GM18867 (cell line): ENCODE measurements around the gene RCAN3.
"Not testable (repeated sequence)": the region's sequence is repeated elsewhere in the genome, so short reads cannot be mapped to it uniquely, and the experiment has no call there.

Experiments
- ATAC-seq: cut with Tn5 transposase; IDR thresholded peaks from one replicate; pipeline ENCODE4 v1.9.1; 2021; ENCODE audit warnings: mild to moderate bottlenecking, moderate library complexity; ENCODE audit not compliant: unreplicated experiment

Gene RCAN3

DNA sequence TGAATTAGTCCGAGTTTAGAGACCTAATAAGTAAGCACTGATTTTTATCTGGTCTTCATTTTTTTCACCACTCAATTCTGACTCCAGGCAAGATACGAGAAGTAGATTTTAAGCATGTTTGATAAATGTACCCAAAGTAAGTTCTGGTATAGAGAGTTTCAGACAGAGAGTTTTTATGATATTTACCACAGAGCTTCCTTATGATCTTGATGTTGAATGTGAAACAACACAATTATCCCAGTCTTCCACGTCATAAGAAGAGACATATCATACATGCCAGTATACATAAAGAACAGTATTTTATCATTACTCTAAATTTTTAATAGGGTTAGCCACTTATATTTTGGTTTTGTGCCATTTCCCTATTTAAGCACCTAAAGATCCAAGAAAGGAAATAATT, 45.4 kb downstream of the RCAN3 start:
- no peak for ATAC-seq

DNA sequence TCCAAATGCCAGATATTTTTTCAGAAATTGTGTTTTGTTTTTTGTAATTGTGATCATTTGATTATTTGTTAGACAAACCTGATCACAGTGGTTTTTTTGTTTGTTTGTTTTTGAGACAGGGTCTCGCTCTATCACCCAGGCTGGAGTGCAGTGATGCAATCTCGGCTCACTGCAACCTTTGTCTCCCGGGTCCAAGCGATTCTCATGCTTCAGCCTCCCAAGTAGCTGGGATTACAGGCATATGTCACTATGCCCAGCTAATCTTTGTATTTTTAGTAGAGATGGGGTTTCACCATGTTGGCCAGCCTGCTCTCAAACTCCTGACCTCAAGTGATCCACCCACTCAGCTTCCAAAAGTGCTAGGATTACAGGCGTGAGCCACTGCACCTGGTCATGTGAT, 46.6 kb downstream of the RCAN3 start:
- ATAC-seq, result not testable (repeated sequence)

DNA sequence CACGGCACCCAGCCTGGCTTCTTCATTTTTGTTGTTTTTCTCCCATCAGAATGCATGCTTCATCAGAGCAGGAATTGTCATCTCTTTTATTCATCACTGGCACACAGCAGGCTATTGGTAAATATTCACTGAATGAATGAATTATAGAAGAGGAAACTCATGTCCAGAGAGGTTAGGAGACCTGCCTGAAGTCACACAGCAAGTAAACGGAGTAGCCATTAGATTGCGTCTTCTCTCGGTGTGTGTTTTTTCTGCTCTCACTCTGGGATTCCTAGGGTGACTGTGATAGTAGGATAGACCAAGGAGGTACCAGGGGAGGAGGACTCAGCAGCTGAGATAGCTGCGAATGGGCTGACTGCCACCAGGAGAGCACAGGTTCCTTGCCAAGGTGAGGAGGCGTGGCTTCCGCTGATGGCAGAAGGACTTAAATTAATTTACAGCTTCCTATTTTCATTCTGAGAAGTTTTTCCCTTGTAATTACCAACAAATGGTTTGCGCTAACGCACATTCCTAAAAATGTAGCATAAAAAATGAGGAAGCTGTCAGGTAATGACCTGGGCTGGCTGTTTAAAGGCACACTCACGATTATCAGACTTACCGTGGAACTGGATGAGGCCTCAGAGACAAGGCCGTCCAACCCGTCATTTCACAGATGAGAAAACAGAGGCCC, 48.8 kb downstream of the RCAN3 start:
- no peak for ATAC-seq

GRCh38 chr1:24551960-24552571, 49.4 kb downstream of the RCAN3 start:
- ATAC-seq, result no peak

DNA sequence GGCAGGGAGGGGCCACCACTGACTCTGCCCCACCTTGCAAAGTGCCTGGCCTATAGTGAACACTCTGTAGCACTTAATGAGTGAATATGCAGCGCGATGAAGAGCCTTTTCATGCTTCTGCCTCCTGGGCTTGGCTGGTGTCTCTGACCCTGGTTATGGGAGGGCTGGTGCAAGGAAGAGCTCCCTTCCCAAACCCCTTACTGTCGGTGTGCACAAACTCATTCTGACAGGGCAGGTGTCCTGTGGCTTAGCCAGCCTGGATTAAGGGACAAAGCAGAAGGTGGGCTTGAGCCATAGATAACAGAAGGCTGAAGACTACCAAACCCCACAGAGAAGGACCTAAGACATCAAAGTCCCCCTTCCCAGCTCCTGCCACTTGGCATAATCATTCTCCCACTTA, 51.3 kb downstream of the RCAN3 start:
- no peak for ATAC-seq

- ATAC-seq, result no peak
Measured at GRCh38 chr1:24554714-24555113, 52.1 kb downstream of the RCAN3 start.

DNA sequence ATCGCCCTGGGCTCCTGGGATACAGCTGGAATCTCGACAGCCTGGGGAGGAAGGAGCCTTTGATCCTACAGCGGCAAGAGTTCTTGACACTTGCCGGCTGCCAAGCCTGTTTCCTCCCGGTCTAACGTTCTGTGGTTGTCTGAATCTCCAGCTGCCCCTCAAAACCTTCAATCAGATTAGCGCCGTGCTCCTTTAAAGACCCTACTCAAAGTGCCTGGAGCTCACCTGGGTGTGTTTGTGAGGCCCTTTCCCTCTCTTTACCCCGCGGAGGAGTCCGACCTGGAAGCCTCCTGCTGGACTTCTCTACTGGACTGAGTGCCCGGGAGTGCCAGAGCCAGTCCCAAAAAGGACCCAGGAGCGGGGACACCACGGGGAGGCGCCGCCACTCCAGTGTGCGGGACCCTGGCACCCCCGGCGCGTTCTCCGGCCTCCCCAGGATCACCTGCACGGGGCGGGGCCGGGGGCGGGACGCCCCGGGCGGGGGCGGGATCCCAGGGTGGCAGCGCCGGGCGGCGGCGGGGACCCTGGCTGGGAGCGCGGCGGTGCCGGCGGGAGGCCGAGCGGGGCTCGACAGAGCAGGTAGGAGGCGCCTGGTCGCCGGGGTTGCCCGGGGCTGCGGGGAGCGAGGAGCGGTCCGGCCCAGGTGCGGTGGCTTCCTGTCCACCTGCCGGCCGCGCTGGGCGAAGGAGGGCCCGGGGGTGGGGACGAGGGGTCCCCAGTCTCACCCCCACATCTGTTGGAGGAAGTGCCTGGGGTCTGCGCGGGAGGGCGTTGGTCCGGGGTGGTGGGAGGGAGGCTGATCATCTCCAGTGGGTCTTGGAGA, 53.2 kb downstream of the RCAN3 start, which contains the start of gene NCMAP:
NCMAP (plus strand) TSS at position 497 of the 823 bp plus-strand sequence. CDS start 39,344 bp downstream, outside the sequence.
- ATAC-seq, result no peak

- ATAC-seq, result no peak
Measured at GRCh38 chr1:24556414-24556795, 53.8 kb downstream of the RCAN3 start.

- ATAC-seq, result no peak
Measured at GRCh38 chr1:24557220-24557619, 54.6 kb downstream of the RCAN3 start.

DNA sequence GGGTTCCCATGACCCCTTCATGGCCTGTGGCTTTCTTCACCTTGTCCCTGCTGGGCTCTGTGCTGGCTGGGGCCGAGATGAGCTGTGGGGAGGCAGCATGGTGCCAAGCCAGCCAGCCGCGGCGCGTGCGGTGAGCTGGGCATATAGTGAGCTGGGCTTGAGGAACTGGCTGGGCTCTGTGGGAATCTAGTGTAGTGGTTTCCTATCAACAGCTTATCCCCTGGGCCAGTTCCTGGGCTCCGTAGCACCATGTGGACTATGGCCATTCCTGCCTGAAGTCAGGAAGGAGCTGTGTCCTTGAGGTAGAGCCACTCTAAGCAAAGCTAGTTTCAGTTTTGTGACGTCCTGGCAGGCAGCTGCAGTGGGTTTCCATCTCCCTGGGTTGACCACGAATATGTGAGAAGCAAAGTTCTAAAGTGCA, 55.1 kb downstream of the RCAN3 start:
- no peak for ATAC-seq

- ATAC-seq, result no peak
Measured at GRCh38 chr1:24558455-24558854, 55.8 kb downstream of the RCAN3 start.

DNA sequence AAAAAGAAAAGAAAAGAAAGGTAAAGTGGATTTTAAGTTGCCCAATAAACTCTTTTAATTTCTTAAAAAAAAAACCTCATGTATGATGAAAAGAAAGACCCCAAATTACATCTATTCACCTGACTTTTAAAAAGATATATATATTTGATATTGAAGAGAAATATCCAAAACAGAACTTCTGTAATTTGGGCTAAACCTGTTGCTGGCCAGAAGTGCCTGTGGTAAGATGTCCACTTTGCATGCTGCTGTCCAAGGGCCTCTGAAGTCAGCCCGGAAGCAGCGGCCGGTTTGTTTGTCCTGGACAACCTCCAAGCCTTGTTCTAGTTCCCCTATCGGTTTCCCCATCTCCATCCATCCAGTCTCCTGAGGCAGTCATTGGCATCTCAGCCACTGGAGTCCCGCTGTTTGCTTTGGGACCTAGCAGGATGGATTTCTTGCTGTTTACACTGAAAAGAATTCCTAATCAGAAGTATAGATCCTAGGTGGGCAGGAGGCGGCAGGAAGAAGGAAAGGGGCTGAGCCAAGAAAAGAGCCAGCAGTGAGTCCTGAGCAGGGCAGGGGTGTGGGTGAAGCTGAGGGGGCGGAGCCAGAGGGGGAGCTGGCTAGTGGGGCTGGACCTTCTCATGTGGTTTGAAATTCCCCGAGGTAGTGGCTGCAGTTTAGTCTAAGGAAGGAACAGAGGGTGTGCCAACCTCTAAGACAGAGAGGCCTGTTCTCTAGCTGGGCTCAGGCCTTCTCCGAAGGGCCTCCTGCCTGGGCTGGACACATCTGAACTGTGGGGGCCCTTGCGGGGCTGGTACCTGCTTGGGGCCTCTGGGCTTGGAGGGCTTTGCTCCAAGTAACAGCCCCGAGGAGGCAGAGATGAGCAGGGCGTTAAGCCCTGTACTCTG, 56.5 kb downstream of the RCAN3 start:
- no peak for ATAC-seq

GRCh38 chr1:24560361-24560760, 57.7 kb downstream of the RCAN3 start:
- ATAC-seq, result no peak

DNA sequence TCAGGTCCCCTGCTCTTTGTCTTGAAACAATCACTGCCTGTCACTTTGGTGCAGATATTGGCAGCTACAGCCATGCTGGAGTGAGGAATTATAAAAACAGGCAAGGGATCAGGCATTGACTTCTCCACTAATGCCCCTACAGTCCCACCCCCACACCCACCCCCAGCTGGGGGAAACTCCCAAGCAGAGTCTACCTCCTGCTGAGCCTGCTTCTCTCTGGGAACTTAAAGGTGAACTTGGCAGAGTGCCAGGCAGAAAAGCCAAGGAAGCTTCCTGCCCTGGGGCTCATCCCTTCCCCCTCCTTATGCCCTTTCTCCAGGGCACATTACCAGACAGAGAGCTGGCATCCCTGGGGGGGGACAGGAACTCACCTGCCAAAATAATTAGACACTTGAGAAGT, 60.0 kb downstream of the RCAN3 start:
- no peak for ATAC-seq

DNA sequence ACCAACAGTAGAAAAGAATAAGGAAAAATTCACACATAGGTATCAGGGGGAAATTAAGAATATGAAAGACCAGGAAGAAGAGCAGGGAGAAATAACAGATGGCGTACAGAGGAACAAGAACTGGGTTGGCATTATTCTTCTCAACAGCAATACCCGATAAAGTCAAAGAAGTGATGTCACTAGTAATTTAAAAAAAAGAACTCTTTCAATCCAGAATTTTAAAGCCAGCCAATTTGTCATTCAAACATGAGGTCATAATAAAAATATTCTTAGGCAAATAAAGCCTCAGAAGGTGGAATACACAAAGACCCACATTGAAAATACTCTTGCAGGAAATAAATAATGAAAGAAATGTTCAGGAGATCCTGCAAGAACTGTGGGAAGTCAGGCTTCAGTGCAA, 62.1 kb downstream of the RCAN3 start:
- ATAC-seq, result no peak

- ATAC-seq, result no peak
Measured at GRCh38 chr1:24566236-24566867, 63.7 kb downstream of the RCAN3 start.

DNA sequence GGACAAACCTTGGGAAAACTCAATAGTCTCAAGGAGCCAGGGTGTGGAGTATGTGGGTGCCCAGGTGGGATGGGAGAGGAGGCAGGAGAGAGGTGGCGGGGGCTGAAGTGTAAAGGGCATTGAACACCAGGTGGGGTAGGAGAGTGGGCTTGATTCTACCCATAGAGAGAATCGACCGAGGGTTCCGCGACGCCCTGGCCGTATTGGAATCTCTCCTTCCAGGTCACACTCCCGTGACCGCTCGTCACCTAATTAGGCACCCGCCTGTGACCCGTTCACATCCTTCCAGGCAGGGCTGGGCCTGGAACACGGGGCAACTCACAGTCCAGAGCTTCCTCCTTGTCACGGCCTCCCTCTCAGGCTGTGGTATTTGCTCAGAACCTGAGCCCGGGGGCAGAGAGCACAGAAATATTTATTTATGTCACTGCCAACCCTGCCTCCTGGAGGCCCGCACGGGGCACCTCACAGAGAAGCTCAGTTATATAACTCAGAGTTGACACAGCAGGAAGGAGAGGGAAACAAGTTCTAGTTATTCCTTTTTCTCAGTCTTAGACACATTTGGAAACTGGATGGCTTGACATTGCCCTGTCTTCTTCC, 65.3 kb downstream of the RCAN3 start:
- ATAC-seq, result no peak

DNA sequence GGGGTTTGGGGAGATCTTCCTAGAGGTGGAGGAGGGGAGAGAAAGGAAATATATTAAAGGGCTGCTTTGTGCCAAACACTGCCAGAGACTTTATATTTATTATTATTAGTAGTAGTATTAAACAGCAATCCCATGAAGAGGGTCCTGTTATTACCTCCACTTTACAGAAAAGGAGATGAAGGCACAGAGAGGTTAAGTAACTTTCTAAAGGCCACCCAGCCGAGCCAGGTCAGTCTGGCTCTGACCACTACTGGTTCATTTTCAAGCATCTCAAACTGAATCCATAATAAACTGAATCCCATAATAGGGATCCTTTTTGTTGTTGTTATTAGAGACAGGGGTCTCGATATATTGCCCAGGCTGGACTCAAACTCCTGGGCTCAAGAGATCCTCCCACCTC, 65.8 kb downstream of the RCAN3 start:
- no peak for ATAC-seq

DNA sequence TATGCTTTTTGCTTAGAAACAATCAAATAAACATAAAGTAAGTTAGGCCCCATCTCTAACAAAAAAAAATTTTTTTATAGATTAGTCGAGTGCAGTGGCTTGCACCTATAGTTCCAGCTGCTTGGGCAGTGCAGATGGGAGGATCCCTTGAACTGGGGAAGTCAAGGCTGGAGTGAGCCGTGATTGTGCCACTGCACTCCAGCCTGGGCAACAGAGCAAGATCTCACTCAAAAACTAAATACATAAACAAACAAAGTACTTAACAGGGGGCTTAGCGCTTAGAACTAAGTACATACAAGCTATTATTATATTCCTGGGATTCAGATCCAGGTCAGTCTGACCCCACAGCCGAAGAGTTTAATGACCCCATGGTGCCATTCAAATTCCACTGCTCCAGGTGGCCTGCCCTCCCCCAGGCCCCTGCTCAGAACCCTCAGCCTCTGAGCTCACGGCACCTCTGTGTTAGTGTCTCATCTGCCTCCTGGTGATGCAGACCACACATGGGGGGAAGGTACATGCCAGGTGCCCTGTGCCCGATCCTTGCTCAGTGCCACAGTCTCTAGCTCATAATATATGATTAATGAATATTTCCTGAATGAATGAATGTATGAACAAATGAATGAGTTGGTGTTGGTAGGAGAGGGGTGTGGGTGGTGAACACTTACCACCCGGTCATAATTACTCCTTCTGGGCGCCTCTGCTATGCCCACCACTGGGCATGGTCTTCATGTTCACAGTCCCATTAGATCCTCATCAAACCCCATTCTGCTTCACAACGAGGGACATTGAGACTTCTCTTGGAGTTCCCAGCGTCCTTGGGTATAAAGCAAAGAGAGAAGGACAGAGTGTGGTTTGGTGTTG, 67.9 kb downstream of the RCAN3 start:
- no peak for ATAC-seq
